Astrocyte of the cerebellum (primary cell): ENCODE results near the gene WDR62.
A peak's percentile ranks its signal among the peaks of the same experiment; 100 is the strongest.

Experiments used
- DNase-seq: peaks from one replicate; pipeline ENCODE4 v3.0.0-alpha.2; 2011; ENCODE audit warnings: low read depth
- H3K4me3 ChIP-seq: 2 replicates; pipeline ENCODE4 v1.5.1; 2011; ENCODE audit warnings: mild to moderate bottlenecking, low read depth, low read length, moderate library complexity
- in situ Hi-C: cut with HindIII; loops from 2 replicates; pipeline ENCODE4 v1.10.0; 2017; ENCODE audit warnings: low sequenced_read_pairs
- TF ChIP-seq, protein P1 (sequence below): IDR thresholded peaks from 2 replicates; pipeline ENCODE4 v1.5.1; 2012; ENCODE audit warnings: low read length, low read depth, moderate library complexity, mild to moderate bottlenecking; ENCODE audit errors: missing control alignments

Gene WDR62

DNA sequence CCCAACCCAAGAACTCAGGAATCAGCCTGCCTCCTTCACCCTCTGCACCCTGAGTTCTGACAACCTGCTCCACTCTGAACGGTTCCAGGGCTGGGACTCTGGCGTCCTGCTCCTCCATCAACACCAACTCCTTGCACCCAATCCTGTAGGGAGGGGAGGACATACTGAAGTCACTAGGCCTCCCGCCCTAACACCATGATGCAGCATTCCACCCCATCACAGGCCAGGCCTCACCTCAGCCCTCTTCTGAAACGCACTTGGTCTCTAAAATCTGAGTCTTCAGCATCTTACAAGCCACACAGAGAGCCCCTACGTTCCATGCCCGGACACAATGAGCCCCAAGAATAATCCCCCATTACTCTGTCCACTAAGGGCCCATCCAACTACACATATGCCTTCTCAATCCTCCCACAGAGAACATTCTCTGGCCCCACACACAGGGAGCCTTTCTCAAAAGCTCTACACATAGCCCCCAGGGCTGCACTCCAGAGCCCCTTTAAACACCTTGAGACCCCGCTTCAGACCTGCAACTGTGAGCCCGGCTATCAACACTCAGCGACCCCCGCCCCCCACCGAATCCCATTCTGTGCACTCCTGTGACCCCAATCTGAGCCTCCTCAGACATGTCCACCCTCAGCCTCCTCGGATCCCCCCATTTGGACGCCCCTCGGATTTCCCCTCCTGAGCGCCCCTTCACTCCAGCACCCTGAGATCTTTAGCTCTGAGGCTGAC is 41.3 kb upstream of the WDR62 start:
- no peak for DNase-seq
- H3K4me3 ChIP-seq: peak overlapping the region; percentile 92
- TF ChIP-seq, protein P1, sequence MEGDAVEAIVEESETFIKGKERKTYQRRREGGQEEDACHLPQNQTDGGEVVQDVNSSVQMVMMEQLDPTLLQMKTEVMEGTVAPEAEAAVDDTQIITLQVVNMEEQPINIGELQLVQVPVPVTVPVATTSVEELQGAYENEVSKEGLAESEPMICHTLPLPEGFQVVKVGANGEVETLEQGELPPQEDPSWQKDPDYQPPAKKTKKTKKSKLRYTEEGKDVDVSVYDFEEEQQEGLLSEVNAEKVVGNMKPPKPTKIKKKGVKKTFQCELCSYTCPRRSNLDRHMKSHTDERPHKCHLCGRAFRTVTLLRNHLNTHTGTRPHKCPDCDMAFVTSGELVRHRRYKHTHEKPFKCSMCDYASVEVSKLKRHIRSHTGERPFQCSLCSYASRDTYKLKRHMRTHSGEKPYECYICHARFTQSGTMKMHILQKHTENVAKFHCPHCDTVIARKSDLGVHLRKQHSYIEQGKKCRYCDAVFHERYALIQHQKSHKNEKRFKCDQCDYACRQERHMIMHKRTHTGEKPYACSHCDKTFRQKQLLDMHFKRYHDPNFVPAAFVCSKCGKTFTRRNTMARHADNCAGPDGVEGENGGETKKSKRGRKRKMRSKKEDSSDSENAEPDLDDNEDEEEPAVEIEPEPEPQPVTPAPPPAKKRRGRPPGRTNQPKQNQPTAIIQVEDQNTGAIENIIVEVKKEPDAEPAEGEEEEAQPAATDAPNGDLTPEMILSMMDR: no peak
- in situ Hi-C loops: no loop called here

DNA sequence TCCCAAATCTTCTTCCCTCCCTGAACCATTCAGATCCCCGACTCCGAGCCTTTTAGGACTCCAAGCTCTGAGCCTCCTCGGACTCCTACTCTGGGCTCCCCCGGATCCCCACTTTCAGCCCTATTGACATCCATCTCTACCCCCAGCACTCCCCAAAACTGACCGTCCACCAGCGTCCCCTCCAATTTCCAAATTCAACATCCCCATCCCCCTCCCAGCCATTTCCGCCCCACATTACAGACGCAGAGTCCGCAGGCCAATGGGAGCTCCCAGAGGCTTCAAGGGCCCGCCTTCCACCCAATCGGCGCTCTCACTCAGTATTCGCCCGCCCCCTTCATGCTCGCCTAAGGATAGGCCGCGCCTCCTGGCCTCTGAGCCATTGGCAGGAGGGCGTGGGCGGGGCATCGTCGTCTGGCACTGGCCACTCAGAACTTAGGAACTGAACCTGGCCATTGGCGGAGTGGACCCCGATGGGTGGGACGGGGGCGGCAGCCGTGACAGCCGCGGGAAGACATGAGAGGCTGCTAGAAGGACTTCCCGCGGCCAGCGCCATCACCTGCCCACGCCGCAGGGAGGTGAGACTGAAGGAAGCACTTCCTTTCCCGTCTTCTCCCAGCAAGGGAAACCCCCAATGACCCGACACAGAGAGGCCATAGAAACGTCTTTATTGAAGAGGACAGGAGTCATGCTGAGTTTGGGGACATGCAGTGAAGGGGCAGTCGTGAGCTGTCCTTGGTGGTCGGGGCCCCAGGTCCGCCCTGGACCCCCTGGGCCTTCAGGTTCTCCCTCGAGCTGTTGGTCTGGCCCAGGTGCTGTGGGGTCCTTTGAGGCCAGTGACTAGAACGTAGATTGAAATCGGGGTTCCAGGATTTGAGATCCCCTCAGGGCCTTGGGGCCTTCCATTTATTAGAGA is 40.4 kb upstream of the WDR62 start, which contains the start of gene ALKBH6:
Gene ALKBH6, minus strand, starts transcription at position 202 of the 913 bp plus-strand sequence. CDS start 816 bp downstream, outside the sequence.
- TF ChIP-seq, protein P1: no peak
- peak; percentile 96 for DNase-seq
- peak within 1 kb of the TSS; percentile 92 for H3K4me3 ChIP-seq
- in situ Hi-C loops: no loop called here

- in situ Hi-C loops: no loop called here
- TF ChIP-seq, protein P1: no peak
- H3K4me3 ChIP-seq: no peak overlapping the region
- DNase-seq: no peak
Observed at GRCh38 chr19:36019061-36019670, 35.5 kb upstream of the WDR62 start.

- in situ Hi-C loops: no loop called here
- no peak for DNase-seq
- H3K4me3 ChIP-seq: no peak overlapping the region
- TF ChIP-seq, protein P1: no peak
Observed at GRCh38 chr19:36023432-36023831, 31.3 kb upstream of the WDR62 start.

DNA sequence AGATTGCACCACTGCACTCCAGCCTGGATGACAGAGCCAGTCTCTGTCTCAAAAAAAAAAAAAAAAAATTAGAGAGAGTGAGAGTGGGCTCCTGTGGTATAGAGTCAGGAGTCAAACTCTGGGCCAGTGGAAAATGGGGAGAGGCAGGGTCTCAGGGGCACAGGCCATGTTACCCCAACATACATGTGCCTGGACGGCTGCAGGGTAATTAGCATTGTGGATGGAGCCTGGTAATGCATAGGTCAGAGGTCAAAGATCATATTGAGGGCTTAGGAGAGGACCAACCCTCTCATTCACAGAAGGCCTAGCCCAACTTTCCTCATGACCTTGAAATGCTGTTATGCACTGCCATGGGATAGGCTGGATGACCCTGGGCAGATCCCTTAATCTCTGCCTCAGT is 29.2 kb upstream of the WDR62 start:
- no peak overlapping the region for H3K4me3 ChIP-seq
- in situ Hi-C loops: no loop called here
- DNase-seq: no peak
- TF ChIP-seq, protein P1: no peak
